GM12864 (cell line): ENCODE results near the gene FAM177B.
"Not testable (repeated sequence)": the region's sequence is repeated elsewhere in the genome, so short reads cannot be mapped to it uniquely, and the experiment has no call there.

Experiments
- DNase-seq: peaks from one replicate; pipeline ENCODE4 v3.0.0-alpha.2; 2011; ENCODE audit warnings: low read depth
- H3K4me3 ChIP-seq: 2 replicates; pipeline ENCODE4 v1.5.1; 2011; ENCODE audit warnings: mild to moderate bottlenecking, low read depth, low read length, control low read depth
- CTCF ChIP-seq: IDR thresholded peaks from 2 replicates; pipeline ENCODE4 v1.5.1; 2011; ENCODE audit warnings: low read depth, mild to moderate bottlenecking, moderate library complexity, low read length, control low read depth, inconsistent platforms; ENCODE audit errors: missing control alignments

The FAM177B gene

DNA sequence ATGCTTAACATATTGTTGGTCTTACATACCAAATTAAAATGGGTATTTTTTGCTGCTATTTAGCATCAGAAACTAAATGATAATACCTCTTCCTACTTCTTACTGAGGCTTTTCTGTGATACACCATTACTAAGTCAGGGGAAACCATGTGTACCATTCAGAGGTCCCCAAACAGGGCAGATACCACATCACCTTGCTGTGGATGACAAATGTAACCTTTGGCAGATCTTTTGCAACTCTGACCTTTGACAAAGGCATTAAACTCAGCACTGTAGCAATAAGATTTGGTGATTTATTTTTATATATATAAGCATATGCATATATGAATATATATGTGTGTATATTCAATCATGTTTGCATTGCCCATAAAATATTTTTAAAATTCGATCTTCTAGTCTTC, 2.9 kb downstream of the FAM177B start:
- TF ChIP-seq CTCF = no peak
- DNase-seq = no peak
- H3K4me3 ChIP-seq = no peak overlapping the region

DNA sequence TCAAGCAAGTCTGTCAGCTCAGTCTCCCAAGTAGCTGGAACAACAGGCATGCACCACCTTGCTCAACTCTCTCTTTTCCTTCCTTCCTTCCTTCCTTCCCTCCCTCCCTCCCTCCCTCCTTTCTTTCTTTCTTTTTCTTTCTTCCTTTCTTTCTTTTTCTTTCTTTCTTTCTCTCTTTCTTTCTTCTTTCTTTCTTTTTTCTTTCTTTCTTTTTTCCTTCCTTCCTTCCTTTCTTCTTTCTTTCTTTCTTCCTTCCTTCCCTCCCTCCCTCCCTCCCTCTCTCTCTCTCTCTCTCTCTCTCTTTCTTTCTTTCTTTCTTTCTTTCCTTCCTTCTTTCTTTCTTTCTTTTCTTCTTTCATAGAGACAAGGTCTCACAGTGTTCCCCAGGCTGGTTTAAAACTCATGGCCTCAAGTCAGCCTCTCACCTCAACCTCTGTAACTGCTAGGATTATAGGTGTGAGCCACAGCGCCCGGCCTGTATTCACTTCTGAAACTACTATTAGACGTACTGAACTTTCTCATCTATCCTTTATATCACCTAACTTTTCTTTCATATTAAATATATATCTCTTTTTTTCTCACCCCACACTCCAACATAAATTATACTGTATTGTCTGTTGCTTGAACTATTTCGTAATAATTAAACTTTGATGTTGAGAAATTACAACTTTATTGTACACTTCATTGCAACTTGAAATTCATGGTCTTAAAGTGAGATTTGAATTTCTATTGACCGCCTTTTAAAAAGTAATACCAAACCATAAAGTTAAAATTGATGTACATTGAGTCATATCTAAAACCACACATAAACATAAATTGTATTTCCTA, 4.8 kb downstream of the FAM177B start:
- DNase-seq, H3K4me3 ChIP-seq: not testable (repeated sequence)

DNA sequence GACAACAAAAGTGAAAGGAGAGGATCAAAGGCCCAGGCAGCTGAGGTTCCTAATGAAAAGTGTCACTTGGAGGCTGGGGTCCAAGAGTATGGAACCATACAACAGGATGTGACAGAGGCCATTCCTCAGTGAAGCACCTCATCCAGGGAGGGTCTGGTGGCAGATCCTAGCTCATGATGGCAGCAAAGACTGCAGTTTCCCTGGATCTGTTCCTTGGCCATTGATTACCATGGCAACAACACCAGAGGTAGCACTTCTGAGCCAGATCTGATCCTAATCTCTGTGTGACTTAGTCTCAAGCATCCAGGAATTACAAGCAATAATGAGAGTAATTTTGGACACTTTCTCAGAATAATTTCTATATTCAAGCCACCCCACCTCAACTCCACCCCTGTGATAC, 12.9 kb downstream of the FAM177B start:
- TF ChIP-seq CTCF = no peak
- H3K4me3 ChIP-seq = no peak overlapping the region
- no peak for DNase-seq

- peak; percentile 25 for DNase-seq
- no peak overlapping the region for H3K4me3 ChIP-seq
- no peak for TF ChIP-seq CTCF
Observed at GRCh38 chr1:222750651-222751050, 13.6 kb downstream of the FAM177B start.

DNA sequence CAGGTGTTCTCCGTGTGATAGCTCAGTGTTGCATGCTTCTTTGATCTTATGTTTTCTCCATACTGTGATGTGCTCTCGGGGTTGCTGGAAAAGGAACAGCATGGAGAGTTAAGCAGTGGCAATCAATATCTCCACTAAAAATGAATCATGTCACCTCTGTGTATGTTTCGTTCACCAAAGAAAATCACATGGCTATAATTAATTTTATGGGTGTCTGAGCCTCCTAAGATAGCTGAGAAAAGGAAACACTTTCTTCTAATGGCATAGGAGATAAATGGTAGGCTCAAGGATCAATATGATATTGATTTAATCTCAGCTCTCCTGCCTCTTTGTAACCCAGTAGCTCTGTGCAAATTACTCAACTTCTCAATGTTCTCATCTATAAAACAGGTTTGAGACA, 14.3 kb downstream of the FAM177B start:
- TF ChIP-seq CTCF = no peak
- DNase-seq = no peak
- no peak overlapping the region for H3K4me3 ChIP-seq

- DNase-seq = no peak
- no peak overlapping the region for H3K4me3 ChIP-seq
- TF ChIP-seq CTCF = no peak
Observed at GRCh38 chr1:222754366-222755139, 17.6 kb downstream of the FAM177B start.

GRCh38 chr1:222757646-222758268, 20.8 kb downstream of the FAM177B start:
- TF ChIP-seq CTCF = no peak
- no peak overlapping the region for H3K4me3 ChIP-seq
- DNase-seq = no peak
